ENCODE measurements around the gene SLC25A4. TPM values are rescaled to one million over a fixed set of nuclear protein-coding genes. Genes with fewer than 3 reads are reported as not detected.

The SLC25A4 gene
- total and polyA plus RNA-seq, 2 donors from 2014 or later = 41.2 to 148 TPM

GRCh38 chr4:185144601-185145240 is 1.7 kb downstream of the SLC25A4 start:
- H3K9ac ChIP-seq (ENCODE audit: low read length in 3 of 3) = peak overlapping the region in 1 of 3 donors; percentile 85
- intact Hi-C loops (cut with DNase I) = no loop called here
- TF ChIP-seq CTCF (IDR thresholded peaks at IDR 0.05; ENCODE audit: borderline replicate concordance, extremely low read depth, insufficient read depth) = no peak
- H3K27ac ChIP-seq (ENCODE audit: low read depth in 2 of 2, low read length in 2 of 2) = peak overlapping the region; percentile 23
- H3K4me3 ChIP-seq (ENCODE audit: low read length in 3 of 3) = peak overlapping the region in 2 of 3 donors; percentile 81 to 84
- H3K36me3 ChIP-seq (ENCODE audit: control insufficient read depth in 2 of 3, insufficient read depth in 3 of 3, low read length in 3 of 3) = peaks cover 0 to 7% (median 5%) of the 10 kb centered on the region in 3 donors
- no peaks in the 10 kb centered on the region for H3K9me3 ChIP-seq (ENCODE audit: control insufficient read depth in 2 of 3, insufficient read depth in 1 of 3, low read length in 3 of 3)
- no peaks in the 10 kb centered on the region for H3K27me3 ChIP-seq (ENCODE audit: control insufficient read depth, insufficient read depth, low read length)
- FAIRE-seq = no peak
- DNase-seq = no peak
- peaks cover 0 to 19% (median 13%) of the 10 kb centered on the region in 3 donors for H3K4me1 ChIP-seq (ENCODE audit: control insufficient read depth in 2 of 3, insufficient read depth in 2 of 3, low read depth in 1 of 3, low read length in 3 of 3)

- Histone ChIP-seq H3K9me3 (ENCODE audit: control insufficient read depth in 2 of 3, insufficient read depth in 1 of 3, low read length in 3 of 3) (no peaks in the 10 kb centered on the region), H3K4me3 (ENCODE audit: low read length in 3 of 3) (peak overlapping the region in 1 of 3 donors; percentile 84), H3K27ac (ENCODE audit: low read depth in 2 of 2, low read length in 2 of 2) (peak overlapping the region; percentile 55 to 65), H3K36me3 (ENCODE audit: control insufficient read depth in 2 of 3, insufficient read depth in 3 of 3, low read length in 3 of 3) (peaks cover 0 to 13% (median 5%) of the 10 kb centered on the region in 3 donors), H3K4me1 (ENCODE audit: control insufficient read depth in 2 of 3, insufficient read depth in 2 of 3, low read depth in 1 of 3, low read length in 3 of 3) (peaks cover 0 to 19% (median 13%) of the 10 kb centered on the region in 3 donors), H3K9ac (ENCODE audit: low read length in 3 of 3) (peak overlapping the region in 2 of 3 donors; percentile 28 to 85), H3K27me3 (ENCODE audit: control insufficient read depth, insufficient read depth, low read length) (no peaks in the 10 kb centered on the region)
- DNase-seq (peak in 1 of 5 donors; percentile 78), FAIRE-seq (no peak)
- TF ChIP-seq CTCF (IDR thresholded peaks at IDR 0.05; ENCODE audit: borderline replicate concordance, extremely low read depth, insufficient read depth) = no peak
- intact Hi-C loops (cut with DNase I) = no loop called here
Observed at GRCh38 chr4:185145572-185145971, 2.5 kb downstream of the SLC25A4 start.

GRCh38 chr4:185149392-185149791 is 6.3 kb downstream of the SLC25A4 start:
- Histone ChIP-seq H3K9ac (ENCODE audit: low read length in 3 of 3) (no peak overlapping the region), H3K4me1 (ENCODE audit: control insufficient read depth in 2 of 3, insufficient read depth in 2 of 3, low read depth in 1 of 3, low read length in 3 of 3) (peaks cover 0 to 12% (median 6%) of the 10 kb centered on the region in 3 donors), H3K4me3 (ENCODE audit: low read length in 3 of 3) (no peak overlapping the region), H3K27ac (ENCODE audit: low read depth in 2 of 2, low read length in 2 of 2) (no peak overlapping the region), H3K36me3 (ENCODE audit: control insufficient read depth in 2 of 3, insufficient read depth in 3 of 3, low read length in 3 of 3) (peaks cover 0 to 15% (median 5%) of the 10 kb centered on the region in 3 donors), H3K9me3 (ENCODE audit: control insufficient read depth in 2 of 3, insufficient read depth in 1 of 3, low read length in 3 of 3) (no peaks in the 10 kb centered on the region), H3K27me3 (ENCODE audit: control insufficient read depth, insufficient read depth, low read length) (no peaks in the 10 kb centered on the region)
- DNase-seq (no peak), FAIRE-seq (no peak)
- TF ChIP-seq CTCF (IDR thresholded peaks at IDR 0.05; ENCODE audit: borderline replicate concordance, extremely low read depth, insufficient read depth) = no peak
- intact Hi-C loops (cut with DNase I) = no loop called here
